Sigmoid colon (tissue), 7 donors: ENCODE measurements around the gene HS3ST6. TPM values are rescaled to one million over a fixed set of nuclear protein-coding genes. Genes with fewer than 3 reads are reported as not detected.
"Not testable (repeated sequence)": the region's sequence is repeated elsewhere in the genome, so short reads cannot be mapped to it uniquely, and the experiment has no call there.

ENCODE experiments used
- DNase-seq: peaks from one replicate; pipeline ENCODE4 v3.0.0-alpha.2; 2019
- H3K27ac ChIP-seq, 4 donors: fragments of 200-600 bp; sonication (generic); one replicate each; pipeline ENCODE4 v1.5.1; 2016 to 2019; ENCODE audit warnings: mild to moderate bottlenecking in 1 of 4
- H3K27me3 ChIP-seq, 3 donors: fragments of 200-600 bp; sonication (generic); one replicate each; pipeline ENCODE4 v1.5.1; 2019; ENCODE audit warnings: mild to moderate bottlenecking in 1 of 3
- H3K36me3 ChIP-seq, 4 donors: fragments of 200-600 bp; sonication (generic); one replicate each; pipeline ENCODE4 v1.5.1; 2016 to 2019
- H3K4me1 ChIP-seq, 4 donors: fragments of 200-600 bp; sonication (generic); one replicate each; pipeline ENCODE4 v1.5.1; 2017 to 2019
- H3K4me3 ChIP-seq, 4 donors: fragments of 200-600 bp; sonication (generic); one replicate each; pipeline ENCODE4 v1.5.1; 2017 to 2019; ENCODE audit warnings: mild to moderate bottlenecking in 2 of 4, moderate library complexity in 1 of 4
- H3K9me3 ChIP-seq, 4 donors: fragments of 200-600 bp in 3 of 4; sonication (generic) in 3 of 4; one replicate each; pipeline versions ENCODE4 v1.5.1 to v1.6.1; 2013 to 2019
- EP300 ChIP-seq, 4 donors: sonication (generic); formaldehyde crosslinking; IDR thresholded peaks; one replicate each; pipeline ENCODE4 v1.6.1; 2017; ENCODE audit warnings: antibody characterized with exemption in 4 of 4
- POLR2A ChIP-seq, 2 donors: fragments of 450-650 bp; IDR thresholded peaks; one replicate each; pipeline ENCODE4 v1.6.1; 2016; ENCODE audit warnings: antibody characterized with exemption in 2 of 2, mild to moderate bottlenecking in 2 of 2, moderate library complexity in 2 of 2
- POLR2AphosphoS5 ChIP-seq, 4 donors: sonication (generic); formaldehyde crosslinking; IDR thresholded peaks; one replicate each; pipeline ENCODE4 v1.6.1; 2017; ENCODE audit warnings: antibody characterized with exemption in 4 of 4
- WGBS, 2 donors: extraction: QIAGEN DNeasy Blood & Tissue Kit; methylation state at CpG; one replicate each; pipeline ENCODE4 v1.1.7; 2013; 5-methylcytosine and 5-hydroxymethylcytosine counted together
- intact Hi-C: fragments of 100-400 bp; cut with DNase I; formaldehyde crosslinking; loops from one replicate; pipeline ENCODE4 v1.15.1; 2023
- polyA plus RNA-seq, 3 donors: library from polyadenylated mRNA; stranded (reverse); fragments of 200-250 nt; gene quantifications; one replicate each; pipeline ENCODE4 v1.2.3, GENCODE V29; 2013
- total RNA-seq, 4 donors: library from RNA; depleted of rRNA; stranded (reverse); fragments of >200 nt; gene quantifications; one replicate each; pipeline ENCODE4 v1.1.0, GENCODE V29; 2016
- TF ChIP-seq, protein P1 (sequence below), 4 experiments: fragments of 450-650 bp in 3 of 4; fragments of 200-600 bp in 1 of 4; IDR thresholded peaks; one replicate each; pipeline ENCODE4 v1.5.1; 2016 to 2019; ENCODE audit warnings: antibody characterized with exemption in 4 of 4, mild to moderate bottlenecking in 3 of 4, moderate library complexity in 2 of 4
- donor health status: healthy with polysubstance abuse.
- donor health status: Bipolar disorder and iron deficiency.
- donor health status: healthy.

Gene HS3ST6
- total and polyA plus RNA-seq, 7 donors = 0.09 to 6.0 TPM; not detected in 5

- Histone ChIP-seq H3K27ac (peak overlapping the region; percentile 84 to 90 (median 87)), H3K36me3 (peaks cover 0 to 43% (median 27%) of the 10 kb centered on the region in 4 donors), H3K4me1 (peaks cover 0 to 30% (median 14%) of the 10 kb centered on the region in 4 donors), H3K9me3 (no peaks in the 10 kb centered on the region), H3K4me3 (peak overlapping the region in 3 of 4 donors; percentile 78 to 95 (median 86)), H3K27me3 (no peaks in the 10 kb centered on the region)
- intact Hi-C loops = no loop called here
- DNase-seq = no peak
- no peak for TF ChIP-seq EP300 (IDR thresholded peaks at IDR 0.05)
- no peak for TF ChIP-seq POLR2A (IDR thresholded peaks at IDR 0.05)
- no peak for TF ChIP-seq POLR2AphosphoS5 (IDR thresholded peaks at IDR 0.05)
- TF ChIP-seq, protein P1, sequence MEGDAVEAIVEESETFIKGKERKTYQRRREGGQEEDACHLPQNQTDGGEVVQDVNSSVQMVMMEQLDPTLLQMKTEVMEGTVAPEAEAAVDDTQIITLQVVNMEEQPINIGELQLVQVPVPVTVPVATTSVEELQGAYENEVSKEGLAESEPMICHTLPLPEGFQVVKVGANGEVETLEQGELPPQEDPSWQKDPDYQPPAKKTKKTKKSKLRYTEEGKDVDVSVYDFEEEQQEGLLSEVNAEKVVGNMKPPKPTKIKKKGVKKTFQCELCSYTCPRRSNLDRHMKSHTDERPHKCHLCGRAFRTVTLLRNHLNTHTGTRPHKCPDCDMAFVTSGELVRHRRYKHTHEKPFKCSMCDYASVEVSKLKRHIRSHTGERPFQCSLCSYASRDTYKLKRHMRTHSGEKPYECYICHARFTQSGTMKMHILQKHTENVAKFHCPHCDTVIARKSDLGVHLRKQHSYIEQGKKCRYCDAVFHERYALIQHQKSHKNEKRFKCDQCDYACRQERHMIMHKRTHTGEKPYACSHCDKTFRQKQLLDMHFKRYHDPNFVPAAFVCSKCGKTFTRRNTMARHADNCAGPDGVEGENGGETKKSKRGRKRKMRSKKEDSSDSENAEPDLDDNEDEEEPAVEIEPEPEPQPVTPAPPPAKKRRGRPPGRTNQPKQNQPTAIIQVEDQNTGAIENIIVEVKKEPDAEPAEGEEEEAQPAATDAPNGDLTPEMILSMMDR (IDR thresholded peaks at IDR 0.05) = no peak
- 77 to 84% methylated on average over 30 of the region's 30 CpGs for WGBS, 2 donors
Observed at GRCh38 chr16:1941162-1942046, 23.2 kb upstream of the HS3ST6 start.

- peaks cover 0 to 30% (median 14%) of the 10 kb centered on the region in 4 donors for H3K4me1 ChIP-seq
- H3K9me3 ChIP-seq = no peaks in the 10 kb centered on the region
- WGBS, 2 donors = 31 to 72% methylated on average over 23 of the region's 23 CpGs
- intact Hi-C loops = no loop called here
- peaks cover 0 to 43% (median 27%) of the 10 kb centered on the region in 4 donors for H3K36me3 ChIP-seq
- DNase-seq = no peak
- TF ChIP-seq POLR2A (IDR thresholded peaks at IDR 0.05) (no peak), POLR2AphosphoS5 (IDR thresholded peaks at IDR 0.05) (no peak), EP300 (IDR thresholded peaks at IDR 0.05) (no peak)
- TF ChIP-seq, protein P1 (IDR thresholded peaks at IDR 0.05) = no peak
- H3K27ac ChIP-seq = peak overlapping the region in 1 of 4 donors; percentile 88
- H3K27me3 ChIP-seq = no peaks in the 10 kb centered on the region
- H3K4me3 ChIP-seq = no peak overlapping the region
Observed at GRCh38 chr16:1940273-1941161, 22.3 kb upstream of the HS3ST6 start.

GRCh38 chr16:1939833-1940232 lies 21.6 kb upstream of the HS3ST6 start:
- H3K27me3 ChIP-seq, DNase-seq, H3K9me3 ChIP-seq, H3K4me3 ChIP-seq, intact Hi-C loops, H3K27ac ChIP-seq: not testable (repeated sequence)
- peaks cover 0 to 30% (median 14%) of the 10 kb centered on the region in 4 donors for H3K4me1 ChIP-seq
- peaks cover 0 to 43% (median 27%) of the 10 kb centered on the region in 4 donors for H3K36me3 ChIP-seq
- 28 to 78% methylated on average over 8 of the region's 8 CpGs for WGBS, 2 donors

- DNase-seq = no peak
- intact Hi-C loops = no loop called here
- Histone ChIP-seq H3K4me3 (no peak overlapping the region), H3K36me3 (peaks cover 0 to 43% (median 27%) of the 10 kb centered on the region in 4 donors), H3K27me3 (no peaks in the 10 kb centered on the region), H3K4me1 (peaks cover 0 to 29% (median 14%) of the 10 kb centered on the region in 4 donors), H3K9me3 (no peaks in the 10 kb centered on the region), H3K27ac (no peak overlapping the region)
- 94 to 95% methylated on average over 17 of the region's 17 CpGs for WGBS, 2 donors
- TF ChIP-seq EP300 (IDR thresholded peaks at IDR 0.05) (no peak), POLR2A (IDR thresholded peaks at IDR 0.05) (no peak)
- TF ChIP-seq, protein P1 (IDR thresholded peaks at IDR 0.05) = no peak
Observed at GRCh38 chr16:1938910-1939309, 20.7 kb upstream of the HS3ST6 start.

DNA sequence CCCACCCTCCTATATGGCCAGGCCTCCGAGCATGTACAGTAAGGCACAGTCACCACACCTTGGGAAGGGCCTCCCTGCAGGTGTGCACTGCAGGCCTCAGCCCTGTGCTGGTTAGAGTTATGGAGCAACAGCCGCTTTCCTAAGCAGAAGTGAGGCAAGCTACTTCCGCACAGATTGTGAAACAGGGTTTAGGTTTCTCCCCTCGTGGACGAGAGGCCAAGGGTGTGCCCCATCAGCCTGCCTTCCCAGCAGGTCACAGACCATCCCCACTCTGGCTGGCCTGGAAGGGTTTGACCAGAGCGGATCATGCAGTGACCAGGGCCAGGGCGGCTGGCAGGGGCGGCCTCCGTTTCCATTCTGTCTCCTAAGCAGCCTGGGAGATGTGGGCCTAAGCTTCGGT lies 20.1 kb upstream of the HS3ST6 start:
- H3K27ac ChIP-seq = no peak overlapping the region
- no peak for TF ChIP-seq EP300 (IDR thresholded peaks at IDR 0.05)
- no peak for TF ChIP-seq POLR2A (IDR thresholded peaks at IDR 0.05)
- intact Hi-C loops = no loop called here
- no peak for DNase-seq
- no peaks in the 10 kb centered on the region for H3K27me3 ChIP-seq
- no peaks in the 10 kb centered on the region for H3K9me3 ChIP-seq
- H3K36me3 ChIP-seq = peaks cover 0 to 43% (median 27%) of the 10 kb centered on the region in 4 donors
- H3K4me3 ChIP-seq = no peak overlapping the region
- 92 to 93% methylated on average over 10 of the region's 10 CpGs for WGBS, 2 donors
- H3K4me1 ChIP-seq = peaks cover 0 to 23% (median 14%) of the 10 kb centered on the region in 4 donors
